Stimulated activated CD4-positive, alpha-beta T cell treated with anti-CD3 and anti-CD28 coated beads, Interleukin-4, amount 100 ng/mL, for 48 hours (primary cell): ENCODE results near the gene TANGO2.

ENCODE experiments used
- DNase-seq, 2 donors: peaks; one replicate each; pipeline ENCODE4 v3.0.0-alpha.2; 2020; ENCODE audit warnings: low read depth in 2 of 2

TANGO2 gene, protein sequence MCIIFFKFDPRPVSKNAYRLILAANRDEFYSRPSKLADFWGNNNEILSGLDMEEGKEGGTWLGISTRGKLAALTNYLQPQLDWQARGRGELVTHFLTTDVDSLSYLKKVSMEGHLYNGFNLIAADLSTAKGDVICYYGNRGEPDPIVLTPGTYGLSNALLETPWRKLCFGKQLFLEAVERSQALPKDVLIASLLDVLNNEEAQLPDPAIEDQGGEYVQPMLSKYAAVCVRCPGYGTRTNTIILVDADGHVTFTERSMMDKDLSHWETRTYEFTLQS

DNA sequence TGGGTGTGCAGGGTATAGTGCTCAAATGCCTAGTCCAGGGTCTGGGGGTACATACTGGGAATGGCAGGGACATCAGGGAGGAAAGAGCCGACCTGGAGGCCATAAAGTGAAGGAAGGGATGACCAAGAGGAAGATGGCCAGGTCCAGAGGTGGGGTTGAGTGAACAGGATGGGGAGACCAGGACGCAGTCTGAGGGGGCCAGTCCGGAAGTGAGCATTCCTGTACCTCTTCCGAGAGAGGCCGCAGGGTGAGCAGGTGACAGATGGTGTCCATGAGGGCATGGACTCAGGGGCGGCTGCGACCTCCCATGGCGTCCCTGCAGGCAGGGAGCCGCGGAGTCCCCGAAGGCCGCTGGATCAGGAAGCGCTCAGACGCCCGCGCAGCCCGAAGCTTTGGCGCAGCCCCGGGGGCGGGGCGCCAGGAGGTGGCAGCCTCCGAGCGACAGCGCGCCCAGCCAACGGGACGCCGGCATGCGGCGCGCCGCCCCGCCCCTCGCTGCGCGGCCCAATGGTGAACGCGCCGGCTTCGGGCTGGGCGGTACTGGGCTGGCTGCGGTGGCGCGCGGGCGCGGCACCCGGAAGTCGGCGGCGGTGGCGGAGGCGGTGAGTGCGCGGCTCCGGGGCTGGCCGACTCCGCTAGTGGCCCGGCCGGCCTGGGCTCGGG lies at the start of gene TANGO2:
Gene TANGO2, plus strand, starts transcription at position 578 of the 663 bp plus-strand sequence. CDS start 15,689 bp downstream, outside the sequence.
- DNase-seq, result peak; percentile 88 to 89

DNA sequence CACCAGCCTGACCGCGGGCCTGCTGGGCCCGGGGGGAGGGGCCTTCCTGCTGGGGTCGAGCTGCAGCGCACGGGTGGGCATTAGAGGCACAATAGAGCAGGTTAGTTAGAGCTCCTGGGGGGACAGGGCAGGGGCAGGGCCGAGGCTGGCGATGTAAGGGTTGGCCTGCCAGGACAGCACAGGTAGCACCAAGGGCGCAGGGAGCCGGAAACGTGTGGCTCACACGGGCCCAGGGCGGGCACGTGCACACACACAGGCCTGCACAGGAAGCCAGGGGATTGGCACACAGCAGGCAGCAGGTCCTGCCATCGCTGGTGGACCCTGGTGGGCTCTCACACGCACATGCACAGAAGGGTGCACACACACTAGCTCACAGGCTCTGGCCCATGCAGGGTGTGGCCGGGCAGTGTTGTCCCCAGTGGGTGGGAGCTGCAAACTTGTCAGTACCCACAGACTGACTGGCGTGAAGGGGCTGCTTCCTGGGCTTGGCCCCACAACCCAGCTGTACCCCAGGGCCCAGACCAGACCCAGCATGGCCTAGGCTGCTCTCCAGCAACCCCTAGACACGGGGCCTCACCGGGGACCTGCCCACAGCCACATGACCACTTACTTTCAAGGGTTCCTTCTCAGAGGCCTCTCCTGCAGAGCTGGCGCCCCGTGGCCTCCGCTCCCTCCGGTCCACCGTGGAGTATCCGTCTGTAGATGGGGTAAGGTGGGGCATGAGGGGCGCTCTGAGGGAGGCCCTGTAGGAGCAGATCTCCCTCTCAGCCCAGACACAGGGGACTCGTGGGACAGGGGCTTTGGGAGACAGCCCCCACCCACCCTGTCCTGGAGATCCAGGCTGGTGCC lies 49.4 kb upstream of the TANGO2 start:
- DNase-seq, result no peak

DNA sequence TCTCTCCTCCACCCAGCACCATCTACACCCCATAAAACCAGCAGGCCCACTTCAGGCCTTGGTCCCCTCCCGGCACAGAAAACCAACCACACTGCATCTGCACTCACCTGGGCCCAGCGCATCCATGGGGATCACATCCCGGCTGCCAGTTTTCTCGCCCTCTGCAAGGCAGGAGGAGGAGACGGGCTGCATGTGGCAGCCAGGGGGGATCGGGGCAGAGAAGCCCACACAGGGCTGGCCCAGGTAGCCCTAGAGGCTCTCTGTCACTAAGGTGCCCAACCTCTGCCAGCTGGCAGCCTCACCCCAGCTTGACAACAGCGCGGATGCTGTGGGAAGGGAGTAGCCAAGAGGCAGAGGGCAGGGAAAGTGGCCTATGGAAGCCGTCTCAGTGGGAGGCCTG lies 48.7 kb upstream of the TANGO2 start:
- DNase-seq, result no peak

DNA sequence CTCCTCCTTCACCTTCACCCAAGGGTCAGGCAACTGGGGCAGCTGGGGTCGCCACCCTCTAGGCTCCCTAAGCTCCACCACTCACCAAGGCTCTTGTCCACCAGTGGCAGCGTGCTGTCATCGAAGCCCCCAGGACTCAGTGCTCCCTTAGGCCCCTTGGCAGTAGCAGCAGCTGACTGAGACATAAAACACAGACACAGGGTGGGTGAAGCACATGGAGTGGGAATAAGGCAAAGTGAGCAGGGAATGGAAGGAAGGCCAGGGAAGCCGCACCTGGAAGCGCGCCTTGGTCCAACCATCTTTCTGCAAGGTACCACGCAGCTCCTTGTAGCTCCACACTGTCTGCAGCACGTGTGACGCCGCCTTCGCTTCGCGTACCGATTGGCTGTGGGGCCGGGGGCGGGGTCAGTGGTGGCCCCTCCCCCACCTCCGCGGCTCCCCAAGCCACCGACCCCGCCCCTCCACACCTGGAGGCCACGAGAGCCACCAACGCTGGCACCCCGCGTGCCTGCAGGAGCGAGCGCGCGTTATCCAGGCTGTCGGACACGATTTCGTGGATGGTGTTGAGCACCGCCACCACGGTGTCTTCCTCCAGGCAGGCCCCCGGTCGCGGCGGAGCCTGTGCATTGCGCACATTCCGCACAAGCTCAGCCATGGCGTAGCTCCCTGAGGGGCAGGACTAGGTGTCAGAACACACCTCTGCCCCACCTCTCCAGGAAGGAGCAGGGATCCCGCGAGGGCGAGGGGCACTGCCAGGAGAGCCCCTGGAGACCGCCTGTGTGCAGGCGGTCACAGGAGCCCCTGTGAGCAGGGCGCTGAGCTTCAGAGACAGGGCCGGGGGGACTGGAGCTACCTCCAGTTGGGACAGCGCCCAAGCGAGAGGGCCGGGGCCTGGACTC lies 48.0 kb upstream of the TANGO2 start:
- no peak for DNase-seq

DNA sequence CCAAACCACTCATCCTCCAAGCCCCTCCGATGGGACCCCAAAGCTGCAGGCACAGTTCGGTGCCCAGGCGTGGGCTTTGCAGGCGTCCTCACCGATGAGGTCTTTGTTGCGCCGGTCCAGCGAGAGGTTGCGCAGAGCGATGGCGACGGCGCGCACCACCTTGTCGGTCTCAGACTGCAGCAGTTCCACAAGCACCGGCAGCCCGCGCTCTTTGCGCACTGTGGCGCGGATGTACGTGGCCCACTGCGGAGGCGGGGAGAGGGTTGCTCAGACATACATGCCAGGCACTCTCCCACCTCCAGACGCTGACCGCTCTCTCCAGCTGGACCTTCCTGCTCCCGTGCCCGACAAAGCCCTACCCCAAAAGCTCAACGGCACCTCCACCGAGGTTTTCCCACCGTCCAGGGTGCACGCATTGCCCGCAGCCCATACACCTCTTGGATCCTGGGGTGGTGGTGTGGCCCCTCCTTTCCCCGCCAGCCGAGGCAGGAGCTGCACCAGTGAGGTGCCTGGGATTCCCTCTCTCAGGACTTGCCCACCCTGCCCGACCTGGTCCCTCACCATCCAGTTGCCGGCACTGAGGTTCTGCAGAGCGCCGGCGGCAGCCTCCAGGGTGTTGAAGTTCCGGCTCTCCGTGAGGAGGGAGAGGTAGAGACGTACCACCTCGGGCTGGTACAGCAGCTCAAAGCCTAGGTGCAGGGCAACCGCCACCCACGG lies 47.2 kb upstream of the TANGO2 start:
- no peak for DNase-seq

DNA sequence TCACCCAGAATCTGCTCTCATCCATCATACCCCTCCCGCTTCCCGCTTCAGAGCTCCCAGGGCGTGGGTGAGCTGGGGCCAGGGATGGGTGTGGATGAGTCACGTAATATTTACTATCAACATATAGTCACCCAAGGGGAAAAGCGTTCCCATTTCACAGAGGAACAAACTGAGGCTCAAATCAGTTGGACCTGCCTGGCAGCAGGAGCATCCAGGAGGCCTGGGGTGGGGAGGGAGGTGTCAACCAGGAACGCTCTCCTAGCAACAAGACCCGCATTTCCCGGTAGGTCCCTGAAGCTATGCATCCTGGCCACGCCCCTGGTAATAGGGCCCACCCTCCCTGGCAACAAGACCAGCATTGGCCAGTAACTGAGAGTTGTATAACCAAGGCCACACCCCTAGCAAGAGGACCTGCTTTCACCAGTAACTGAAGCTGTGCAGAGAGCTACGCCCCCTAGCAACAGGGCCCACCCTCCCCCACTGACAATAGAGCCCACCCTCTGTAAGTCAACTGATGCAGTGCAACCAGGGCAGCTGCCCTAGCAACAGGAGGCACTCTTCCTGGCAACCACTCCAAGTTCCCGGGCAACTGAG lies 46.5 kb upstream of the TANGO2 start:
- DNase-seq, result no peak

DNA sequence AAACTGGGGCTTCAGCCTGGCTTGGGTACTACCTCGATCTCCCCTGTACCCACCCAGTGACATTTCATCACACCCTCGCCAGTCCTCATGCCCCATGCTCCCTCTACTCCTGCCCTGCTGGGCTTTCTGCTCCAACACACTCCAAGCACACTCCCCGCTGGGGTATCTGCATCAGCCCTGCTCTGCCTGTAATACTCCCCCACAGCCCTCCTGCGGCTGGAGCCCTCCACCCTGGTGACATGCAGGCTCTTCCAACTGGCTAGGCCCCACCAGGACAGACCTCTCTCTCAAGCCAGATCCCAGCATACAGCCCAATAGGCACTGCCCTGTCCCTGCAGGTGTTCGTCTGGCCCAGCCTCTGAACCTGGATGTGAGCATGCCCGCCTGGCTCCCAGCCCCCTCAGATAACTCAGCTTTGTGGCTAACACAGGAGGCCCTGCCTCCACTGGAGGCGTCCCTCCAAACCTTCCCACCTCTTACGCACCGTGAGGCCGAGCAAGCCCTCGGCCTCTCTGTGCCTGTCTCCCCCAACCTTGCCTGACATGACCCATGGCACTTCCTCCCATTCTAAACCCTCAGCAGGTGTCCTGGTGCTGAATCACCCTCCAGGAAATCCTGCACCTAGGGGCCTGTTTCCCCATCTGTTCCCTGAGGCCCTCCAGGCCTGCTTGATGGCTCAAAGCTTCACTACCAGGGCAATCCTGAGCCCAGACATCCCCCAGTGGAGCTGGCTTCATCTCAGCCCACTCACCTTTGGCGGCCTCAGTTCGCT lies 45.8 kb upstream of the TANGO2 start:
- no peak for DNase-seq

DNA sequence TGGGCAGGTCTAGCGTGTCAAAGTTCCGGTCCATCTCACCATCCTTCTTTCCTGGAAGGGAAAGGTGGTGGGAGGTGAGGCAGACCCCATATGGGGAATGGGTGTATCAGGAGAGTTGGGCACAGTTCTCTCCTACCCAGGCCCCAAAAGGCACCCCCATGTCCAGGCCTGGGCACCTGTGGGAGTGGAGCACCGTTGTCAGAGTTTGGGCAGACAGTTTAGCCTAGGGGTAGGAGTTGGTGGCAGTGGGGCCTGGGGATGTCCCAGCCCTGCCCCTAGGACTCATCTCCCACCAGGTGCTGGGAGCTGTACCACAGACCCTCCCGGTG lies 45.2 kb upstream of the TANGO2 start:
- no peak for DNase-seq

DNA sequence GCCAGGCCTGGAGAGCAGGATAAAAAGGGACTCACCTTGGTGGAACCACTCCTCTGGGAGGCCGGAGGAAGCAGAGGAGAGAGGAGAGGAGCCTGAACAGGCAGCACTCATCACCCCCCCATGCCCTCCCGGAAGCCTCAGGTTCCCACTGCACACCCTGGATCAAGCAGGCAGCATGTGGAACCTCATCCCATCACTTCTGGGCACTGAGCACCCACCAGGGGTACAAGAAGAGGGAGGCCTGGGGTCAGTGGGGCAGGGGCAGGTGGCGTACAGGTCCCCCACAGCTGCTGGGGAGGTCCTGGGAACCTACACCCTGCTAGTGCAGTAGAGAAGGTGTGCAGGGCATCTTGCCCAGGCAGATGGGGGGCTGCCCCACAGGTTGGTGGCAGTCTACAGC lies 44.2 kb upstream of the TANGO2 start:
- no peak for DNase-seq

DNA sequence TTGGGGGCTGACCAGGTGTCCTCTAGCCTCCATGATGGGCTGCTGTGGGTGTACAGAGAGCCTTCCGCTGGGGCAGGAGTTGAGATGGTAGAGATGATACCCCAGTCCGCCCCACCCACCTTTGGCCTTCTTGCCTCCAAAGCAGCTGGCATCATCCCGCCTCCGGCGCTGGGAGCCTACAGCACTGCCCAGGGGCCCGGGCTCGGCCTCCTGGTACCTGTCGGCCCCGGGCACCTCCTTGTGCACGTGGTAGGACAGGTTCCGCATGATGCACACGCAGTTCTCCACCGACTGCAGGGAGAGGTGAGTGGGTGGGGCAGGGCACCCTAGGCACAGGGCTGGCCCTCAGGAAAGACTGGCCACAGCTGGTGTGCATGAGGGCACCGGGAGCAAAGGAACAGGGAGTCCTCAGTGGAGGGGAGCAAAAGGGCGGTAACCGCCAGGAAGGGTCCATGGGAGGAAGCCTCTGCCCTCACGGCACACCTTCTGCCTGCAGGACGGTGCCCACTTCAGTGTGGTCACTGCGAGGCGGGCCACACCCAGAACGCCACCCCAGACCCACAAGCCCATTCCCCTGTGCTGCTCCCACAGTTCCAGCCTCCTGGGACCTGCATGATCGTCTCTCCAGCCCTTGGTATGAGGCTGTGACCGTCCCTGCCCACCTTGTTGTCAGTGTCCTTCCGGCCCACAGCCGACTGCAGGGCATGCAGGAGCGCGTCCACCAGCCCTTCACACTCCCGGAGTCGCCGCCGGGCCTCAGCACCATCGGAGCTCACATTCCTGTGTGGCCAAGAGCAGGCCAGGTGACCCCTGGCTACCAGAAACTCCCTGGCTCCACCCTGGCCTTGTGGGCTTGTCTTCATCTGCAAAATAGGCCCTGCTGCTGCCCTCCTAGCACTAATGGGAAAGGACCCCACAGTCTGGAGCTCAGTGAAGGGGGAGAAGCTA lies 43.3 kb upstream of the TANGO2 start:
- DNase-seq, result no peak

DNA sequence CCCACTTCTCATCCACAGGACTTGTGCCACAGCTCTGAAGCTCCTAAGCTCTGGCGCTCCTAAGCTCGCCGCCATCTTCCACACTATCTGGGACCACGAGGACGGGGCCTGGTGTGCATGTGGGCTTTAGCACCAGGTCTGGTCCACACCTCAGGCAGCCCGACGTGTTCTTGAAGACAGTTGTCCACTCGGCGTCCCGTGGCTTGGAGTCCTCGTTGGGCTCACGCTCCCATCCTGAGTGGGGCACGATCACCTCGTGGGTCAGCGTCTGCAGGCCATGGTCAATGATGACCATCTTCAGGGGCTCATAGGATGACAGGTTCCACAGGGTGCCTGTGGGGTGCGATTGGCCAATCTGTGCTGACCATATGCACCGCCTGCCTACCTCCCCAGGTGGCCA lies 42.2 kb upstream of the TANGO2 start:
- no peak for DNase-seq

DNA sequence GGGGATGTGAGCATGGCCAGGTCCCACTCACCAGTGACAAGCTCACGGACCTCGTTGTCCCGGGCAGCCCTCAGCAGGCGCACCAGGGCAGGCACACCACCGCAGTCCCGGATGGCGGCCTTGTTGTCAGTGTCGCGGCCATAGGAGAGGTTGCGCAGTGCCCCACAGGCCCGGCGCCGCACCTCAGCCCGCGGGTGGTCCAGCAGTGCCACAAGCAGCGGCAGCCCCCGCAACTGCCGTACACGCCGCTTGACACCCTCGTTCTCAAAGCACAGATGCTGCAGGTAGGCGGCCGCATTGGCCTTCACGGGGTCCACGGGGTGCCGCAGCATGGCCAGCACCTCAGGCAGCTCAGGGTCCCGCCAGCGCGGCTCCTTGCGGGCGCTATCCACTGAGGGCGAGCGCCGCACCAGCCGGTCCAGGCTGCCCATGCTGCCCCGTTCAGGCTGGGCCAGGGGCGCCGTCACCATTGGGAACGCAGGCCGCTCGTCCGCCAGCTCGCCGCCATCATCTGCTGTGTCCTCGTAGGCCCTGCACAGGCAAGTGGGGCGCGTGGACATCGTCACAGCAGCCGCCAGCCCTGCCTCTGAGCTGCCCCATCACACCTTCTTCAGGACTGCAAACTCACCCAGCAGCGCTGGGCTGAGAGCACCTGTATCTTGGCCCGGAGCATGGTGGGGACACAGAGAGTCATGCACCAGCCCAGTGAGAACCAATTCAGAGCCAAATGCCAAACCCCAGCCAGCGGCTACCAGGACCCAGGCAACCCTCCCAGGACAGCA lies 41.0 kb upstream of the TANGO2 start:
- no peak for DNase-seq

DNA sequence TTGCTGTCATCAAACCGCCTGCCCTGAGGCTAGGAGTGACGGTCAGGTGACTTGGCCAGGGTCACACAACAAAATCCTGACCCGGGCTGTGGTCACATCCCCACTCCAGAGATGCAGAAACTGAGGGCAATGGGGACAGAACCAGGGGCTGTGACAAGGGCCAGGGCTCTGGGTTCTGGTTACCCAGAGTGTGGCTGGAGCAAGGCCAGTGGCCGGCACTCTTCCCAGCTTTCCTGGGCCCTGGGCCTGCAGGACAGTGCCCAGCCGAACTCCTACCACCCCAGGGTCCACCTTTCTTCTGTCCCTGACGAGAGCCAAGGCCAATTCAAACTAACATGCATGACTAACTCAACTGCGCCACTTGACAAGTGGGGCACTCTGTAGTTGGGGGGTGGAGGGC lies 40.1 kb upstream of the TANGO2 start:
- DNase-seq, result no peak

DNA sequence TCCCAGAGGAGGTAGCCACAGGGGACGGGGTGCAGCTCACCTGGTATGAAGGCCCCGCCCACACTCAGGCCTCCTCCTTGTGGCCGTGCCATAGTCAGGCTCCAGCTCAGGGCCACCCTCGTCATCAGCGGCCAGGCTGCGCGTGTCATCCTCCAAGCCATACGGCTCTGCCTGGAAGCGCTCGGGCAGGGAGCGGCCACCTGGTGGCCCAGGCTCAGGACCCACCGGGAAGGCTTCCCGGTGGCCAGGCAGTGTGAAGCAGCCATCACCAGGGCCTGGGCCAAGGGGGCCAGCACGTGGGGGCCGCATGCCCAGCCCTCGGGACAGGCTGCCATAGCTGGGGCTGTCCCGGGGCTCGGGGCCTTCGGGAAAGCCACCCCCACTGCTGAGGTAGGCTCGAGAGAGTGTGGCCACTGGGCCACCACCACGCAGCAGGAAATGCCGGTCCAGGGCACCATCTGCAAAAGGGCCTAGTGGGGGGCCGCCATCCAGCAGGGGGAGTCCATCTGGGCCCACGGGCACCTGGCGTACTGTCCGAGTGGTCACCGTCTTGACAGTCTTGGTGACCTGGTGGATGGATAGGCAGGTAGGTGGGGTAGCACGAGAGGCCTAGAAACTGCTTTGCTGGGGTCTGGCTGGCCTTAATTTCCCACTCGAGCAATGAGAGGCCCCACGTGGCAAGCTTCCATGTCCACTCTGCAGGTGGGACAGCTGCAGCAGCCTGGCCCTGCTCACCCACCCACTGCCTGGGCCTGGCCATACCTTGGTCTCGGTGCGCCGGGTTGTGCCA lies 39.5 kb upstream of the TANGO2 start:
- DNase-seq, result no peak

DNA sequence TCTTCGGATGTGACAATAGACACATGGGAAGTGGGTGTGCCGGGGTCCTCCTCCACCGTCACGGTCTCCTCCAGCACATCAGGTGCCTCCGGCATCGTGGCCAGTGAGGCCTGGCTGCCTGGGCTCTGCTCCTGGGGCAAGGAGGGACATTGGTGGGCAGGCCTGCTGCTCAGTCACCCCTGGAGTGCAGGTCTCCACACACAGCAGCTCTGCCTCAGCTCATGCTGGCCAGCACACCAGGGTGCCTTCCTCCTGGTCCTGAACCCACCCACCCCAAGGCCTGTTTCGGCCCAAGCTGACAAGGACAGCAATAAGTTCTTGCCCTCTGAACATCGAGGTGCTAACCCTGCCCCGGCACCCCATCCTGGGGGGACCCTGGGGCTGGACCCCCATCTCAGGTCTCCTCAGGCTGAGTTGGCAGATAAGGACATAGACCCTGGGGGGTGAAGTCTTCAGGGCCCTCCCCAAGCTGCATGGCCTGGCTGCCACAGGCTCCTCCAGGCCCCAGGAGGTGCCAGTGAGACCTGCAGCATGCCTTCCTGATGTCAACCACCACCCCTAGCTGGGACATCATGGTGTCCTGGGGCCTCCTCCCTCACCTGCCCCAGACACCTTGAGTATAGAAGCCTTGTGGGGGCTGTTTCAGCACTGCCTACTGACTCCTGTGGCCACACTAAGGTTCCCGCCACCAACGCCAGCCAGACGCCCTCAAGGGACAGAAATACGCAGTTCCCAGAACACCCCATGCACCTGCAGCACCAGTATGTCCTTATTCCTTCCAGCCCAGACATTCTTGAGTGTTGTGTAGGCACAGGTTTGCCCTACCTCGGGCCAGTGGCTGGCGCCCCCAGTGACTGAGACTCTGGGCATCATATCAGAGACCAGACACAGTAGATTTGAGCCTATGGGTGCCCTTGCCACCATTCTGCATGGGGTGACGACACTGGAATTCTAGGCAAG lies 38.7 kb upstream of the TANGO2 start:
- DNase-seq, result no peak

DNA sequence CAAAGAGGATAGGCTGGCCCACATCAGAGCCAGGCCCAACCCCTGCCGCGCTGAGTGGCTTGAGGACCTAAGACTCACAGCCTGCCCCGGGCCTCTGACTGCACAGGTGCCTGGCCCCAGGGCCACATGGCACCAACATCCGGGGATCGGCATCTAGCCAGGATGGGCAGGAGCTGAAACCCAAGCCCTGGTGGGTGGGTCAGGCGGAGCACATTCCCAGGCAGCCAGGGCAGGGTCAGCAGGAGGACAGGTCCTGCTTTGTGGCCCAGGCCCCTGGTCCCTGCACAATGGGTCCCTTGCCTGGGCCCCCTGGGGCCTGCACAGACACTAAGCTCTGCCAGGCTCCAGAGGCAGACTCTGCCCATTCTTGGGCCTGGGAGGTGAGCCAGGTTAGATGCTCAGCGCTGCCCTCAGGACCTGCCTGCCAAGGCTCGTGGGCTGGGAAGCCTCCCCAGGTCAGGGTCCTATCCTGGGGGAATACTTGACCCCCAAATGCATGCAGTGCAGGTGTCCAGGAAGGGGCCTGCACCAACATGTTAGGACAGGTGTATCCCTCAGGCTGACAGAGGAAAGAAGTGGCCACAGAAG lies 37.8 kb upstream of the TANGO2 start:
- DNase-seq, result no peak
